22Rv1 (cell line): Measurements from ENCODE around the gene WSCD2.

ENCODE experiments used
- H3K27ac ChIP-seq: fragments of 450-650 bp; 2 replicates; pipeline ENCODE4 v1.5.1; 2017
- ZFX ChIP-seq: fragments of 450-650 bp; IDR thresholded peaks from 2 replicates; pipeline ENCODE4 v1.6.1; 2017; ENCODE audit warnings: antibody characterized with exemption, borderline replicate concordance
- TF ChIP-seq, protein P1 (sequence below): fragments of 450-650 bp; IDR thresholded peaks from 2 replicates; pipeline ENCODE4 v1.5.1; 2017; ENCODE audit warnings: mild to moderate bottlenecking

WSCD2 gene

GRCh38 chr12:108191086-108191485 is 62.0 kb downstream of the WSCD2 start:
- no peak overlapping the region for H3K27ac ChIP-seq
- TF ChIP-seq ZFX, result no peak

DNA sequence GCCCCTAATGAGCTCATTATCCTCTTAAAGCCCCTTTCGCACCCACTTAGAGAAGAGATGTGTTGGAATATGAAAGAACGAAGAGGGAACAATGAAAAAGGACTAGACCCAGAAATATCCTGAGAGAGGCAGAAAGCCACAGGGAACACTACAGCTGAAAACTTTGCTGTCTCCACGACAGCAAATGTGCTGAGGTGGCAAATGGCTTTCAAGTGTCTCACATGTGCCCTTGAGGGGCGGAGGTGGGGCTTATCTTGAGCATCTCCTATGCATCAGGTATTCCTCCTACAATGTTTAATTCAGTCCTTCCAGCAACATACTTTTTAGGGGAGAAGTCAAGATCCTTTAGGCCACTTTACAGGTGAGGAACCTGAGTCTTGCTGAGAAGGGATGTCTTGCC is 62.9 kb downstream of the WSCD2 start:
- no peak overlapping the region for H3K27ac ChIP-seq
- TF ChIP-seq, protein P1, sequence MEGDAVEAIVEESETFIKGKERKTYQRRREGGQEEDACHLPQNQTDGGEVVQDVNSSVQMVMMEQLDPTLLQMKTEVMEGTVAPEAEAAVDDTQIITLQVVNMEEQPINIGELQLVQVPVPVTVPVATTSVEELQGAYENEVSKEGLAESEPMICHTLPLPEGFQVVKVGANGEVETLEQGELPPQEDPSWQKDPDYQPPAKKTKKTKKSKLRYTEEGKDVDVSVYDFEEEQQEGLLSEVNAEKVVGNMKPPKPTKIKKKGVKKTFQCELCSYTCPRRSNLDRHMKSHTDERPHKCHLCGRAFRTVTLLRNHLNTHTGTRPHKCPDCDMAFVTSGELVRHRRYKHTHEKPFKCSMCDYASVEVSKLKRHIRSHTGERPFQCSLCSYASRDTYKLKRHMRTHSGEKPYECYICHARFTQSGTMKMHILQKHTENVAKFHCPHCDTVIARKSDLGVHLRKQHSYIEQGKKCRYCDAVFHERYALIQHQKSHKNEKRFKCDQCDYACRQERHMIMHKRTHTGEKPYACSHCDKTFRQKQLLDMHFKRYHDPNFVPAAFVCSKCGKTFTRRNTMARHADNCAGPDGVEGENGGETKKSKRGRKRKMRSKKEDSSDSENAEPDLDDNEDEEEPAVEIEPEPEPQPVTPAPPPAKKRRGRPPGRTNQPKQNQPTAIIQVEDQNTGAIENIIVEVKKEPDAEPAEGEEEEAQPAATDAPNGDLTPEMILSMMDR, result no peak
- no peak for TF ChIP-seq ZFX

DNA sequence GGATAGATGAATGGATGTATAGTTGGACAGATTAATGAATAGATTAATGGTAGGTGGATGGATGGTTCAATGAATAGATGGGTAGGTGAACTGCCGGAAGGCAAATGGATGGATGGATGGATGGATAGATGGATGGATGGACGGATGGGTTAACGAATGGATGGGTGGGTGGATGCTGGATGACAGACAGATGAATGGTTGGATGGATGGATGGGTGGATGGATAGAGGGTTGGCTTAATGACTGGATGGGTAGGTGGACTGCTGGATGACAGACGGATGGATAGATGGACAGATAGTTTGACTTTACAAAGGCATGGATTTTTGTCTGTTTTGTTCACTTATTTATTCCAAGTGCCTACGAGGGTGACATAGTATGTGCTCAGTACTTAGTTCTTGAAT is 64.4 kb downstream of the WSCD2 start:
- H3K27ac ChIP-seq, result no peak overlapping the region
- TF ChIP-seq ZFX, result no peak
- TF ChIP-seq, protein P1, result no peak

GRCh38 chr12:108193917-108194316 is 64.8 kb downstream of the WSCD2 start:
- H3K27ac ChIP-seq, result no peak overlapping the region
- TF ChIP-seq, protein P1, result peak; percentile 95
- TF ChIP-seq ZFX, result no peak

DNA sequence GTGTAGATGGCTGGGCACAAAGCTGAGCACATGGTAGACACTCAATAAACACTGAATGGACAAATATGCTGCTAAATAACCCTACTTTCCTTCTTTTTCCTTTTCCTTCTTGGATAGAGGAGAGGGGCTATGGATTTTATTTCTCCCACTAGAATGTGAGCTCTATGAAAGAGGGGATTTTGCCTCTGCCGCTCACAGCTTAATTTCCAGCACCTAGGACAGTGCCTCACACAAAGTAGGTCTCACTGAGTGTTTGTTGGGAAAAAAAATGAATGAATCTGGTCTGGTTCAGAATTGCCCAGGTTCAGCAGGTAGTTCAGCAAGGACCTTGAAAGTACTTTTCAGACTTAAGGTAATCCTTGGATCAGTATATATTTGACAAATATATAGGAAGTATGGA is 65.5 kb downstream of the WSCD2 start:
- H3K27ac ChIP-seq, result no peak overlapping the region
- TF ChIP-seq ZFX, result no peak
- TF ChIP-seq, protein P1, result no peak

GRCh38 chr12:108196319-108196718 is 67.2 kb downstream of the WSCD2 start:
- H3K27ac ChIP-seq, result no peak overlapping the region
- TF ChIP-seq, protein P1, result no peak
- no peak for TF ChIP-seq ZFX

GRCh38 chr12:108196921-108197320 is 67.8 kb downstream of the WSCD2 start:
- H3K27ac ChIP-seq, result no peak overlapping the region
- TF ChIP-seq, protein P1, result no peak
- TF ChIP-seq ZFX, result no peak

- H3K27ac ChIP-seq, result no peak overlapping the region
- TF ChIP-seq ZFX, result no peak
- TF ChIP-seq, protein P1, result no peak
These were observed 69.0 kb downstream of the WSCD2 start for GRCh38 chr12:108198043-108198442.
